AG04450 (cell line): ENCODE data around the gene KLHL8. TPM values are rescaled to one million over a fixed set of nuclear protein-coding genes. Genes with fewer than 3 reads are reported as not detected.

Experiments used
- CTCF ChIA-PET: fragments of 300-600, 350-600 bp; formaldehyde crosslinking; extraction: SDS; loops from one replicate; lab custom pipeline; 2022; ENCODE audit warnings: antibody characterized with exemption, inconsistent platforms; lab: Charles Lee
- POLR2A ChIA-PET: fragments of 350-600 bp; formaldehyde crosslinking; extraction: SDS; loops from one replicate; lab custom pipeline; 2021; ENCODE audit warnings: antibody characterized with exemption, inconsistent platforms; lab: Yijun Ruan, JAX
- DNase-seq: peaks from one replicate; pipeline ENCODE4 v3.0.0-alpha.2; 2011; ENCODE audit warnings: low read depth, low spot score
- H3K27ac ChIP-seq: one replicate; pipeline ENCODE4 v1.5.1; 2012; ENCODE audit warnings: low read depth, low read length, control low read depth
- H3K27me3 ChIP-seq: one replicate; pipeline ENCODE4 v1.6.0; 2012; ENCODE audit warnings: low read length; ENCODE audit not compliant: control insufficient read depth, insufficient read depth
- H3K4me3 ChIP-seq: 2 replicates; pipeline ENCODE4 v1.5.1; 2011; ENCODE audit warnings: mild to moderate bottlenecking, low read depth, low read length, control low read depth
- H3K9me3 ChIP-seq: 2 replicates; pipeline ENCODE4 v1.5.1; 2012; ENCODE audit warnings: low read length; ENCODE audit not compliant: control insufficient read depth, insufficient read depth
- CTCF ChIP-seq: IDR thresholded peaks from 2 replicates; pipeline ENCODE4 v1.5.1; 2011; ENCODE audit warnings: low read depth, low read length, control low read depth, inconsistent platforms
- polyA plus RNA-seq: library from polyadenylated mRNA; depleted of rRNA; stranded (reverse); fragments of >200 nt; gene quantifications from 2 replicates; pipeline ENCODE4 v1.2.3, GENCODE V29; 2011

The KLHL8 gene
- polyA plus RNA-seq, 1 experiment = 9.0 TPM

- TF ChIP-seq CTCF = no peak
- CTCF ChIA-PET = interaction anchor here (0.7 to 8.7 kb wide), 3 partner anchors 88 to 741 kb away, joined by 3 to 109 read pairs (median 3); no protein-coding TSS in a partner anchor
- H3K9me3 ChIP-seq = peaks cover 4% of the 10 kb centered on the region
- POLR2A ChIA-PET = no interaction called here
- DNase-seq = no peak
- no peak overlapping the region for H3K27ac ChIP-seq
- H3K4me3 ChIP-seq = no peak overlapping the region
- H3K27me3 ChIP-seq = no peaks in the 10 kb centered on the region
These were observed 19.4 kb upstream of the KLHL8 start for GRCh38 chr4:87239821-87240220.

GRCh38 chr4:87239194-87239593 is 18.8 kb upstream of the KLHL8 start:
- no peaks in the 10 kb centered on the region for H3K27me3 ChIP-seq
- H3K9me3 ChIP-seq = peaks cover 4% of the 10 kb centered on the region
- H3K4me3 ChIP-seq = no peak overlapping the region
- no peak overlapping the region for H3K27ac ChIP-seq
- POLR2A ChIA-PET = no interaction called here
- no peak for DNase-seq
- no peak for TF ChIP-seq CTCF
- CTCF ChIA-PET = interaction anchor here (8.7 kb wide), 1 partner anchor 87 kb away, joined by 109 read pairs; no protein-coding TSS in a partner anchor

- Histone ChIP-seq H3K9me3 (no peaks in the 10 kb centered on the region), H3K27ac (no peak overlapping the region), H3K27me3 (no peaks in the 10 kb centered on the region), H3K4me3 (no peak overlapping the region)
- CTCF ChIA-PET = interaction anchor here (0.5 to 8.7 kb wide), 11 partner anchors 10 to 741 kb away, joined by 3 to 109 read pairs (median 6); no protein-coding TSS in a partner anchor
- POLR2A ChIA-PET = interaction anchor here (0.5 to 0.7 kb wide), 2 partner anchors 9 to 1809 kb away, joined by 3 read pairs; no protein-coding TSS in a partner anchor
- TF ChIP-seq CTCF = no peak
- no peak for DNase-seq
These were observed 16.4 kb upstream of the KLHL8 start for GRCh38 chr4:87236861-87237260.

GRCh38 chr4:87235020-87235671 is 14.7 kb upstream of the KLHL8 start:
- POLR2A ChIA-PET = no interaction called here
- TF ChIP-seq CTCF = no peak

GRCh38 chr4:87232216-87232615 is 11.8 kb upstream of the KLHL8 start:
- ChIA-PET POLR2A (no interaction called here), CTCF (no interaction called here)
- H3K4me3 ChIP-seq = no peak overlapping the region
- H3K27ac ChIP-seq = no peak overlapping the region
- no peak for TF ChIP-seq CTCF
- no peaks in the 10 kb centered on the region for H3K9me3 ChIP-seq
- DNase-seq = no peak
- H3K27me3 ChIP-seq = no peaks in the 10 kb centered on the region

More at GRCh38 chr4:87235020-87235671, 14.7 kb upstream of the KLHL8 start:
- no peaks in the 10 kb centered on the region for H3K9me3 ChIP-seq
- H3K27me3 ChIP-seq = no peaks in the 10 kb centered on the region
- peak overlapping the region; percentile 57; the same call in 1 of the 2 replicates for H3K4me3 ChIP-seq
- no peak overlapping the region for H3K27ac ChIP-seq
- CTCF ChIA-PET = interaction anchor here (0.5 to 8.7 kb wide), 48 partner anchors 8 to 1236 kb away, joined by 3 to 109 read pairs (median 5); no protein-coding TSS in a partner anchor
- no peak for DNase-seq
